GM23248 (cell line): ENCODE data around the gene SLC6A18.

Experiments
- EZH2 ChIP-seq: fragments of 200-600 bp; sonication (generic); IDR thresholded peaks from 2 replicates; pipeline ENCODE4 v1.6.1; 2018; ENCODE audit warnings: antibody characterized with exemption, mild to moderate bottlenecking; ENCODE audit not compliant: insufficient read depth, poor library complexity, severe bottlenecking
- EZH2phosphoT487 ChIP-seq: fragments of 200-600 bp; sonication (generic); IDR thresholded peaks from 2 replicates; pipeline ENCODE4 v1.6.1; 2018; ENCODE audit warnings: antibody characterized with exemption, moderate library complexity, mild to moderate bottlenecking, low read depth; ENCODE audit not compliant: insufficient read depth

DNA sequence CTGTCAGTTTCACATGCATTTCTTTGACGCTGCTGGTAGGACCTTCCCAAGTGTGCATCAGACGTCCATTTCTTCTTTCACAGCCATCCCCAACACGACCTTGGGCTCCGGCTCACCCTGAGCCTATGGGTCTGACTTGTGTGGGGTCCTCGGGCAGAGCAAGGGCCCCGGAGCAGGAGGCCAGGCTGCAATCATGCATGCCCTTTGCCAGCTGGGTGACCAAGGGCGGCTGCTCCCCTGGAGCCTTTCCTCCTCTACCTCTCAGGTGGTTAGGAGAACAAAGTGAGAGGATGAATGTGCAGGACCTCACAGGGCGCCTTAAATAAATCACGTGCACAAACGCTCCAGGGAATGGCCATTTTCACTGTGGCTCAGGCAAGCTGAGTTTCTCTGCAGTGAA is 36.5 kb downstream of the SLC6A18 start:
- TF ChIP-seq EZH2phosphoT487 (no peak), EZH2 (no peak)
